Fibroblast of skin of right biceps (primary cell): ENCODE data around the gene POLG2.
"Not testable (repeated sequence)": the region's sequence is repeated elsewhere in the genome, so short reads cannot be mapped to it uniquely, and the experiment has no call there.

Source experiments
- DNase-seq: peaks from one replicate; pipeline ENCODE4 v3.0.0-alpha.2; 2013

Gene POLG2

DNA sequence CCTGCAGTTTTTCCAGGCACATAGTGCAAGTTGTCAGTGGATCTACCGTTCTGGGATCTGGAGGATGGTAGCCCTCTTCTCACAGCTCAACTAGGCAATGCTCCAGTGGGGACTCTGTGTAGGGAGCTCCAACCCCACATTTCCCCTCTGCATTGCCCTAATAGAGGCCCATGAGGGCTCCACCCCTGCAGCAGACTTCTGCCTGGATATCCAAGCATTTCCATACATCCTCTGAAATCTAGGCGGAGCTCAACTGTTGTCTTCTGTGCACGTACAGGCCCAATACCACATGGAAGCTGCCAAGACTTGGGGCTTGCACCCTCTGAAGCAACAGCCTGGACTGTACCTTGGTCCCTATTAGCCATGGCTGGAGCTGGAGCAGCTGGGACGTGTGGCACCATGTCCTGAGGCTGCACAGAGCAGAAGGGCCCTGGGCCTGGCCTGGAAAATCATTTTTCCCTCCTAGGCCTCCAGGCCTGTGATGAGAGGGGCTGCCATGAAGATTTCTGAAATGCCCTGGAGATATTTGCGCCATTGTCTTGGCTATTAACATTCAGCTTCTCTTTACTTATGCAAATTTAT, 58.8 kb downstream of the POLG2 start:
- no peak for DNase-seq

DNA sequence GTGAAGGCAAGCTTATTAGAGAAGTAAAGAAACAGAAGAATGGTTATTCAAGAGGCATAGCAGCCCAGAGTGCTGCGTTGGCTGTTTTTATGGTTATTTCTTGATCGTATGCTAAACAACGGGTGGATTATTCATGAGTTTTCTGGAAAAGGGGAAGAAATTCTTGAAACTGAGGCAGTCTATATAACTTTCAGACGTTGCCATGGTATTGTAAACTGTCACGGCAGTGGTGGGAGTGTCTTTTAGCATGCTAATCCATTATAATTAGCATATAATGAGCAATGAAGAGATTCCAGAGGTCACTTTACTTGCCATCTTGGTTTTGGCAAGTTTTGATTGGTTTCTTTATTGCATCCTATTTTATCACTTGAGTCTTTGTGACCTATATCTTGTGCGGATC, 65.3 kb downstream of the POLG2 start:
- DNase-seq: no peak

- DNase-seq: not testable (repeated sequence)
Measured at GRCh38 chr17:64430036-64430435, 66.8 kb downstream of the POLG2 start.

- no peak for DNase-seq
Measured at GRCh38 chr17:64428406-64428805, 68.4 kb downstream of the POLG2 start.
